SKM-1 treated with dmso at 0.1 percent for 144 hours (cell line): Measurements from ENCODE around the gene RSL1D1.
"Not testable (repeated sequence)": the region's sequence is repeated elsewhere in the genome, so short reads cannot be mapped to it uniquely, and the experiment has no call there.

Experiments
- DNase-seq: peaks from one replicate; lab custom pipeline; 2025; ENCODE audit not compliant: unreplicated experiment; lab: John Stamatoyannopoulos, UW

RSL1D1 gene

DNA sequence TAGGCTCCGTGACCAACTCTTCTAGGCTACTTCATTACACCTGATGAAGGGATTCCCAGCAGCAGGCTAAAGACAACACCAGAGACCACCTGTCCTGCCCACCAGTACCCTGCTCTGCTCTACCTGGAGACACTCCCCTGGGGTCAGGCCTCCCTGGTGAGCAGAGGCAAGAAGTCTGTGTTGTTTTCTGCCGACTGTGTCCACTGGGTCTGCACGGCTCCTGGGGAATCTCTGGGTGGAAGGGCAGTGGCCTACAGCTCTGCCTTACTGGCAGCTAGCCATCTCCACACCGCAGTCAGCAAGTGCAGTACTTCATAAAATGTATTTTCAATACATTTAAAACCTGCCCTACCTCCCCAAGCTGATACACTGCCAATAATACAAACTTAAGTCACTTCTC lies 6.8 kb downstream of the RSL1D1 start:
- DNase-seq = no peak

DNA sequence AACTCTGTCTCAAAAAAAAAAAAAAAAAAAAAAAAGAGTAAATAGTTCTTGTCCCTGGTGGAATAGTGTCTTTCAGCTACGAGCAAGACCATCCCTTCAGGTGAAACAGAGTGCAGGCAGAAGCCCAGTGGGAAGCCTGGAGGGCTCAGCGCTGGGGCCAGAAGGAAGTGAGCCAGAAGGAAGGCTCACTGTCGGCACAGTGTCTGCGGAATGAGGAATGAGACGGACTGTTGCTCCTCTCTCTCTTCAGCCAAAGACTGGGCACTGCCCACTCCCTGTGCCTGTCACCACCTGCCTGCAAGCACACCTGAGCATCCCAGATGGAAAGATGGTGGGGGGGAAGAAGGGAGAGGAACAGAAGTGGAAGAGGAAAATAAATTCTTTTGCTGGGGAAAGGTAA lies 7.5 kb downstream of the RSL1D1 start:
- DNase-seq = no peak

GRCh38 chr16:11843206-11843605 lies 8.1 kb downstream of the RSL1D1 start:
- no peak for DNase-seq

DNA sequence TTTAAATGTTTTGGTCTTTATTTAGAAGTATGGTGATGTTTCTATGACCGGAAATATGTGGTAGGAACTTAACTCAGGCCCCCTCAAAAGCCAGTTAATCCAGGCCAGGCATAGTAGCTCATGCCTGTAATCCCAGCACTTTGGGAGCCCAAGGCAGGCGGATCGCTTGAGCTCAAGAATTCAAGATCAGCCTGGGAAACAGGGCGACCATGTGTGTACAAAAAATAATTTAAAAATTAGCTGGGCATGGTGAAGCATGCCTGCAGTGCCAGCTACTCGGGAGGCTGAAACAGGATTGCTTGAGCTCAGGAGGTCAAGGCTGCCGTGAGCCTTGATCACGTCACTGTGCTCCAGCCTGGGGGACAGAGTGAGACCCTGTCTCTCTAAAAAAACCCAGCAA lies 10.3 kb downstream of the RSL1D1 start:
- no peak for DNase-seq

- DNase-seq = no peak
Measured at GRCh38 chr16:11836650-11837244, 14.6 kb downstream of the RSL1D1 start.

- DNase-seq = no peak
Measured at GRCh38 chr16:11835891-11836649, 15.3 kb downstream of the RSL1D1 start.

- no peak for DNase-seq
Measured at GRCh38 chr16:11835309-11835708, 16.0 kb downstream of the RSL1D1 start.

- DNase-seq = peak; percentile 84
Measured at GRCh38 chr16:11833951-11834695, 17.2 kb downstream of the RSL1D1 start.

GRCh38 chr16:11828696-11829095 lies 22.6 kb downstream of the RSL1D1 start:
- no peak for DNase-seq

- not testable (repeated sequence) for DNase-seq
Measured at GRCh38 chr16:11825520-11826165, 25.7 kb downstream of the RSL1D1 start.

DNA sequence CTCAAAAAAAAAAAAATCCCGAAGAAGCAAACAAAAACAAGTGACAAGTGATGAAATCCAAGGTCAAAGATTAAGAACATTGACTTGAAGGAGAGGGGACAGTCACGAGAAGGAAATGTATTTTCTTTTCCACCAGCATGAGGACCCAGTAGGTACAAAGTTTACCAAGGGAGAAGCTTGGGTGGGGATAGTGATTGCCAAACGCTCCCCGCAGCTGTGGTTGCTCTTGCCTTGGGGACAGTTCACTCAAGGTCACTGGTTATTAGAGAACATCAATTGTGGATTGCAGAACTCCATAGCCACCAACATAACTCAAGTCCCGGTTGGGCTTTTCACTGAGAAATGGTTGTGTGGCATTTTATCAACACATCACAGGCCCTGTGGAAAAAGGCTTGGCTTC lies 27.0 kb downstream of the RSL1D1 start:
- DNase-seq = peak; percentile 94

GRCh38 chr16:11823645-11824044 lies 27.7 kb downstream of the RSL1D1 start:
- DNase-seq = peak; percentile 63

DNA sequence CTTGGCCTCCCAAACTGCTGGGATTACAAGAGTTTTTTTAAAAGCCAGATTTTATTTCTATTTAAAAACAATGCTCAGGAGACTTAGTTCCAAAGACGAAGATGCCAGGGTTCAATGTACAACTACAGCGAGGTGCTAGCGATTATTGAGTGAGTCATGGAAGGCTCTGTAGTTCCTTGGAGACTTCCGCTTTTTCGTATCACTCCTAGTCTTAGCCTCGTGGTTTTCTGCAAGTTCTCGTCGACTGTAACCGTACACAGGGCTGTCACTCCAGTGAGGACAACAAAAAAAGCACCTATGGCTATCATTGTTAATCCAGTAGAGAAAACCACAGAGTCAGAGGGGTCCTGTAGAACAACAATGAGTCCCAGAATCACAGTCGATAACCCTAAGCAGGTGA lies 31.5 kb downstream of the RSL1D1 start:
- peak; percentile 92 for DNase-seq

DNA sequence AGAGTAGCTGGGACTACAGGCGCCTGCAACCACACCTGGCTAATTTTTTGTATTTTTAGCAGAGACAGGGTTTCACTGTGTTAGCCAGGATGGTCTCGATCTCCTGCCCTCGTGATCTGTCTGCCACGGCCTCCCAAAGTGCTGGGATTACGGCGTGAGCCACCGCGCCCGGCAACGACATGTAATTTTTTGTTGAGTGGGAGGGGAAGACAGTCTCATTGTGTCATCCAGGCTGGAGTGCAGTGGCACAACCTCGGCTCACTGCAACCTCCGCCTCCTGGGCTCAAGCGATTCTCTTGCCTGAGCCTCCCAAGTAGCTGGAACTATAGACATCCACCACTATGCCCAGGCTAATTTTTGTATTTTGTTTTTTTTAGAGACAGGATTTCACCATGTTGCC lies 32.4 kb downstream of the RSL1D1 start:
- DNase-seq = not testable (repeated sequence)

DNA sequence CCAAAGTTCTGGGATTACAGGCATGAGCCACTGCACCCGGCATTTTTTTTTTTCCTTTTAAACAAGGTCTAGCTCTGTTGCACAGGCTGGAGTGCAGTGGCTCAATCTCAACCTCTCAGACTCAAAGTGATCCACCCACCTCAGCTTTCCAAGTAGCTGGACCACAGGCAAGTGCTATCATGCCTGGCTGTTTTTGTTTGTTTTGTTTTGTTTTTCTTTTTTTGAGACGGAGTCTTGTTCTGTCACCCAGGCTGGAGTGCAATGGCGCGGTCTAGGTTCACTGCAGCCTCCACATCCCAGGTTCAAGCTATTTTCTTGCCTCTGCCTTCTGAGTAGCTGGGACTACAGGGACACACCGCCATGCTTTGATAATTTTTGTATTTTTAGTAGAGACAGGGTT lies 35.2 kb downstream of the RSL1D1 start:
- no peak for DNase-seq

GRCh38 chr16:11814800-11815199 lies 36.5 kb downstream of the RSL1D1 start:
- DNase-seq = peak; percentile 55

- DNase-seq = no peak
Measured at GRCh38 chr16:11806721-11807120, 44.6 kb downstream of the RSL1D1 start.

GRCh38 chr16:11805556-11805955 lies 45.8 kb downstream of the RSL1D1 start:
- DNase-seq = no peak

DNA sequence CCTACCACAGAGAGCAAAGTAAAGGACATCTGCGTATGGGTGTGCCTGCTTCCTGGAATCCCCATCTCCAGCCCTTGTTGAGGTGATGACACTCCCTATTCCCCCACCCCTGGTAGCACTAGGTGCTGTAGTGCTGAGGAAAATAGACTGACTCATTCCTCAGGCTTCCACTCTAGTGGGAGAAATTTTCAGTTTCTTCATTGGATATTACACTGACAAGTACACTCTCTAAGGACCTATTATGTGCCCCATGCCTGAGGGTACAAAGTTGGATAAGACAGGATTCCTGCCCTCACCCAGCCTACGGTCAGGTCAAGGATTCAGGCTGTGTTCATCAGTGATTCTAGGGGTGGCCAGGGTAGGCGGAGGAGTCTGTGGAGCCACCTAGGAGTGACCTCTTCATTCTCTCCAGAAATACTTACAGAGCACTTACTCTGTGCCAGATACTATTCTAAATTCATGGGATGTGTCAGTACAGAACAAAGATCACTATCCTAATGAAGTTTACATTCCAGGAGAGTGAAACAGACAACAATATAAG lies 49.8 kb downstream of the RSL1D1 start:
- DNase-seq = no peak

DNA sequence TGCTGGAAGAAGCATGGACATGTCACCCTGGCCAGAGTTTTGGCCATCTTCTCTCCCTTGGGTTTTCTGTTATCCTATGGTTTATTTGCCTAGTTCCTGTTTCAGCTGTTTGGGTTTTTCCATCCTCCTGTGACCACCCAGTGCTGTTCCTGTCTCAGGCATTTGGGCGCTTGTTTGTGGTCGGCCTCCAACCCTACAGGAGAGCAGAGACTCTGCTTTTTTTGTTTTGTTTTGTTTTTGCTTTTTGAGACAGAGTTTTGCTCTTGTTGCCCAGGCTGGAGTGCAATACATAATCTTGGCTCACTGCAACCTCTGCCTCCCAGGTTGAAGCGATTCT lies 51.0 kb downstream of the RSL1D1 start:
- peak; percentile 48 for DNase-seq
